IPS-11a (cell line): Measurements from ENCODE around the gene MERTK.

Experiments used
- H3K4me3 ChIP-seq: one replicate; pipeline ENCODE4 v1.5.1; 2013; ENCODE audit warnings: low read depth, low read length, control low read depth

Gene MERTK

GRCh38 chr2:112006076-112006410 lies 107.6 kb downstream of the MERTK start:
- H3K4me3 ChIP-seq = no peak overlapping the region

GRCh38 chr2:112007493-112007892 lies 109.1 kb downstream of the MERTK start:
- no peak overlapping the region for H3K4me3 ChIP-seq

- no peak overlapping the region for H3K4me3 ChIP-seq
Observed at GRCh38 chr2:112008910-112009485, 110.6 kb downstream of the MERTK start.

- H3K4me3 ChIP-seq = no peak overlapping the region
Observed at GRCh38 chr2:112010751-112011150, 112.3 kb downstream of the MERTK start.

GRCh38 chr2:112012556-112012955 lies 114.1 kb downstream of the MERTK start:
- H3K4me3 ChIP-seq = no peak overlapping the region

- H3K4me3 ChIP-seq = no peak overlapping the region
Observed at GRCh38 chr2:112018846-112019245, 120.4 kb downstream of the MERTK start.

GRCh38 chr2:112019569-112019982 lies 121.2 kb downstream of the MERTK start:
- no peak overlapping the region for H3K4me3 ChIP-seq

GRCh38 chr2:112020561-112020960 lies 122.2 kb downstream of the MERTK start:
- no peak overlapping the region for H3K4me3 ChIP-seq

- no peak overlapping the region for H3K4me3 ChIP-seq
Observed at GRCh38 chr2:112021290-112021689, 122.9 kb downstream of the MERTK start.

- no peak overlapping the region for H3K4me3 ChIP-seq
Observed at GRCh38 chr2:112021781-112022231, 123.4 kb downstream of the MERTK start.

GRCh38 chr2:112023707-112024106 lies 125.3 kb downstream of the MERTK start:
- no peak overlapping the region for H3K4me3 ChIP-seq

- no peak overlapping the region for H3K4me3 ChIP-seq
Observed at GRCh38 chr2:112024231-112024630, 125.8 kb downstream of the MERTK start.

GRCh38 chr2:112024896-112025491 lies 126.6 kb downstream of the MERTK start:
- no peak overlapping the region for H3K4me3 ChIP-seq

GRCh38 chr2:112026509-112026908 lies 128.1 kb downstream of the MERTK start:
- no peak overlapping the region for H3K4me3 ChIP-seq

- H3K4me3 ChIP-seq = no peak overlapping the region
Observed at GRCh38 chr2:112027767-112028166, 129.4 kb downstream of the MERTK start.

GRCh38 chr2:112029164-112029563 lies 130.8 kb downstream of the MERTK start:
- no peak overlapping the region for H3K4me3 ChIP-seq

GRCh38 chr2:112031473-112032223 lies 133.2 kb downstream of the MERTK start:
- H3K4me3 ChIP-seq = no peak overlapping the region

- H3K4me3 ChIP-seq = no peak overlapping the region
Observed at GRCh38 chr2:112032224-112032586, 133.8 kb downstream of the MERTK start.

GRCh38 chr2:112032689-112033465 lies 134.5 kb downstream of the MERTK start:
- no peak overlapping the region for H3K4me3 ChIP-seq

GRCh38 chr2:112033600-112033999 lies 135.2 kb downstream of the MERTK start:
- H3K4me3 ChIP-seq = no peak overlapping the region

GRCh38 chr2:112034924-112035323 lies 136.5 kb downstream of the MERTK start:
- no peak overlapping the region for H3K4me3 ChIP-seq

- H3K4me3 ChIP-seq = no peak overlapping the region
Observed at GRCh38 chr2:112035786-112036185, 137.4 kb downstream of the MERTK start.
